A549 (cell line): ENCODE data around the gene NRXN3.

Experiments used
- ESRRA ChIP-seq: fragments of 150-350 bp; IDR thresholded peaks from 2 replicates; pipeline ENCODE4 v1.6.1; 2014; ENCODE audit warnings: mild to moderate bottlenecking, low read length, borderline replicate concordance
- HDAC2 ChIP-seq: fragments of 200-600 bp; sonication (generic); IDR thresholded peaks from 2 replicates; pipeline ENCODE4 v1.6.1; 2016
- KDM1A ChIP-seq: fragments of 200-600 bp; sonication (generic); IDR thresholded peaks from 2 replicates; pipeline ENCODE4 v1.6.1; 2016; ENCODE audit warnings: low read depth, mild to moderate bottlenecking
- MAFK ChIP-seq: fragments of 450-650 bp; IDR thresholded peaks from 2 replicates; pipeline ENCODE4 v1.6.1; 2014; ENCODE audit not compliant: partially characterized antibody
- POLR2A ChIP-seq: IDR thresholded peaks from 2 replicates; pipeline ENCODE4 v1.6.1; 2012; ENCODE audit warnings: mild to moderate bottlenecking, low read length
- TF ChIP-seq, protein P1 (sequence below): fragments of >200 bp; sonication (Bioruptor Twin); formaldehyde crosslinking; IDR thresholded peaks from 3 replicates; pipeline ENCODE4 v1.5.1; 2016
- TF ChIP-seq, protein P2 (sequence below): IDR thresholded peaks from 2 replicates; pipeline ENCODE4 v1.6.1; 2012
- TF ChIP-seq, protein P3 (sequence below): fragments of 450-650 bp; IDR thresholded peaks from 2 replicates; pipeline ENCODE4 v1.6.1; 2014; ENCODE audit warnings: antibody characterized with exemption

DNA sequence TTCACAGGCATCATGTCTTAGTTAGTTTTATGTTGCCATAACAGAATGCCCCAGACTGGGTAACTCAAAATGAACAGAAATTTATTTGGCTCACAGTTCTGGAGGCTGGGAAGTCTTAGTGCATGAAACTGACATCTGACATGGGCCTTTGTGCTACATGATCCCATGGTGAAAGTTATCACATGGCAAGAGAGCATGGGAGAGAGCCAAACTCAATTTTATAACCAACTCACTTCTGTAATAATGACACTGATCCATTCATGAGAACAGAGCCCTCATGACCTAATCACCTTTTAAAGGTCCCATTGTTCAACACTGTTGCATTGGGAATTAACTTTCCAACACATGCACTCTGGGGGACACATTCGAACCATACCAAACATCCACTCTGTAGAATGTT lies 1026.0 kb downstream of the NRXN3 start:
- TF ChIP-seq, protein P1, sequence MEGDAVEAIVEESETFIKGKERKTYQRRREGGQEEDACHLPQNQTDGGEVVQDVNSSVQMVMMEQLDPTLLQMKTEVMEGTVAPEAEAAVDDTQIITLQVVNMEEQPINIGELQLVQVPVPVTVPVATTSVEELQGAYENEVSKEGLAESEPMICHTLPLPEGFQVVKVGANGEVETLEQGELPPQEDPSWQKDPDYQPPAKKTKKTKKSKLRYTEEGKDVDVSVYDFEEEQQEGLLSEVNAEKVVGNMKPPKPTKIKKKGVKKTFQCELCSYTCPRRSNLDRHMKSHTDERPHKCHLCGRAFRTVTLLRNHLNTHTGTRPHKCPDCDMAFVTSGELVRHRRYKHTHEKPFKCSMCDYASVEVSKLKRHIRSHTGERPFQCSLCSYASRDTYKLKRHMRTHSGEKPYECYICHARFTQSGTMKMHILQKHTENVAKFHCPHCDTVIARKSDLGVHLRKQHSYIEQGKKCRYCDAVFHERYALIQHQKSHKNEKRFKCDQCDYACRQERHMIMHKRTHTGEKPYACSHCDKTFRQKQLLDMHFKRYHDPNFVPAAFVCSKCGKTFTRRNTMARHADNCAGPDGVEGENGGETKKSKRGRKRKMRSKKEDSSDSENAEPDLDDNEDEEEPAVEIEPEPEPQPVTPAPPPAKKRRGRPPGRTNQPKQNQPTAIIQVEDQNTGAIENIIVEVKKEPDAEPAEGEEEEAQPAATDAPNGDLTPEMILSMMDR = no peak
- TF ChIP-seq HDAC2 (no peak), ESRRA (no peak), MAFK (no peak), POLR2A (no peak), KDM1A (no peak)
- TF ChIP-seq, protein P2, sequence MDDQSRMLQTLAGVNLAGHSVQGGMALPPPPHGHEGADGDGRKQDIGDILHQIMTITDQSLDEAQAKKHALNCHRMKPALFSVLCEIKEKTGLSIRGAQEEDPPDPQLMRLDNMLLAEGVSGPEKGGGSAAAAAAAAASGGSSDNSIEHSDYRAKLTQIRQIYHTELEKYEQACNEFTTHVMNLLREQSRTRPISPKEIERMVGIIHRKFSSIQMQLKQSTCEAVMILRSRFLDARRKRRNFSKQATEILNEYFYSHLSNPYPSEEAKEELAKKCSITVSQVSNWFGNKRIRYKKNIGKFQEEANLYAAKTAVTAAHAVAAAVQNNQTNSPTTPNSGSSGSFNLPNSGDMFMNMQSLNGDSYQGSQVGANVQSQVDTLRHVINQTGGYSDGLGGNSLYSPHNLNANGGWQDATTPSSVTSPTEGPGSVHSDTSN = no peak
- TF ChIP-seq, protein P3, sequence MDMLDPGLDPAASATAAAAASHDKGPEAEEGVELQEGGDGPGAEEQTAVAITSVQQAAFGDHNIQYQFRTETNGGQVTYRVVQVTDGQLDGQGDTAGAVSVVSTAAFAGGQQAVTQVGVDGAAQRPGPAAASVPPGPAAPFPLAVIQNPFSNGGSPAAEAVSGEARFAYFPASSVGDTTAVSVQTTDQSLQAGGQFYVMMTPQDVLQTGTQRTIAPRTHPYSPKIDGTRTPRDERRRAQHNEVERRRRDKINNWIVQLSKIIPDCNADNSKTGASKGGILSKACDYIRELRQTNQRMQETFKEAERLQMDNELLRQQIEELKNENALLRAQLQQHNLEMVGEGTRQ = no peak
